GM12878 (cell line): ENCODE results near the gene RAMP1. TPM values are rescaled to one million over a fixed set of nuclear protein-coding genes. Genes with fewer than 3 reads are reported as not detected.
A peak's percentile ranks its signal among the peaks of the same experiment; 100 is the strongest.

Experiments used
- CBFB ChIP-seq: IDR thresholded peaks from 2 replicates; pipeline ENCODE4 v1.6.1; 2016; ENCODE audit warnings: antibody characterized with exemption, low read depth
- CBX3 ChIP-seq: fragments of 200-600 bp; sonication (generic); IDR thresholded peaks from 2 replicates; pipeline ENCODE4 v1.6.1; 2016; ENCODE audit warnings: low read depth, borderline replicate concordance
- CEBPZ ChIP-seq: fragments of 150-350 bp; IDR thresholded peaks from 2 replicates; pipeline ENCODE4 v1.6.1; 2016; ENCODE audit warnings: low read depth, low read length
- EED ChIP-seq: sonication (generic); IDR thresholded peaks from 2 replicates; pipeline ENCODE4 v1.6.1; 2016; ENCODE audit warnings: antibody characterized with exemption, low read depth
- EGR1 ChIP-seq, 2 experiments: IDR thresholded peaks; 1 replicate in 1 of 2; 2 replicates in 1 of 2; pipeline ENCODE4 v1.6.1; 2011 to 2012; ENCODE audit warnings: low read depth in 2 of 2, low read length in 2 of 2, borderline replicate concordance in 1 of 2, mild to moderate bottlenecking in 1 of 2, moderate library complexity in 1 of 2
- ESRRA ChIP-seq: IDR thresholded peaks from 2 replicates; pipeline ENCODE4 v1.6.1; 2012; ENCODE audit warnings: mild to moderate bottlenecking, low read length, improper control_type of control experiment
- FOS ChIP-seq: IDR thresholded peaks from 3 replicates; pipeline ENCODE4 v1.6.1; 2011; ENCODE audit warnings: borderline replicate concordance; ENCODE audit not compliant: insufficient read length; ENCODE audit errors: extremely low read depth
- HDAC2 ChIP-seq: fragments of 200-600 bp; sonication (generic); IDR thresholded peaks from 2 replicates; pipeline ENCODE4 v1.6.1; 2017
- IRF5 ChIP-seq: fragments of 450-650 bp; IDR thresholded peaks from 2 replicates; pipeline ENCODE4 v1.6.1; 2017; ENCODE audit warnings: borderline replicate concordance
- JUNB ChIP-seq: IDR thresholded peaks from 2 replicates; pipeline ENCODE4 v1.6.1; 2016; ENCODE audit warnings: antibody characterized with exemption, mild to moderate bottlenecking
- KLF5 ChIP-seq: fragments of 450-650 bp; IDR thresholded peaks from 2 replicates; pipeline ENCODE4 v1.6.1; 2014; ENCODE audit warnings: mild to moderate bottlenecking; ENCODE audit not compliant: partially characterized antibody
- NR2C1 ChIP-seq: fragments of 450-650 bp; IDR thresholded peaks from 2 replicates; pipeline ENCODE4 v1.6.1; 2017; ENCODE audit warnings: antibody characterized with exemption, mild to moderate bottlenecking, moderate library complexity
- PAX5 ChIP-seq: IDR thresholded peaks from 2 replicates; pipeline ENCODE4 v1.6.1; 2011; ENCODE audit warnings: low read depth, low read length, borderline replicate concordance
- PBX3 ChIP-seq: IDR thresholded peaks from 2 replicates; pipeline ENCODE4 v1.6.1; 2011; ENCODE audit warnings: mild to moderate bottlenecking, low read depth, low read length, moderate library complexity; ENCODE audit not compliant: insufficient replicate concordance
- RAD51 ChIP-seq: fragments of 450-650 bp; IDR thresholded peaks from 2 replicates; pipeline ENCODE4 v1.6.1; 2016; ENCODE audit warnings: moderate library complexity, mild to moderate bottlenecking, inconsistent platforms
- RCOR1 ChIP-seq: conservative IDR thresholded peaks from 2 replicates; pipeline ENCODE4 v1.6.1; 2012; ENCODE audit warnings: low read depth, low read length, improper control_type of control experiment
- RELB ChIP-seq: fragments of 450-650 bp; IDR thresholded peaks from 2 replicates; pipeline ENCODE4 v1.6.1; 2017; ENCODE audit warnings: low read depth, mild to moderate bottlenecking, moderate library complexity
- RFX5 ChIP-seq: IDR thresholded peaks from 2 replicates; pipeline ENCODE4 v1.6.1; 2011; ENCODE audit warnings: low read depth, low read length, improper control_type of control experiment
- SMAD1 ChIP-seq: fragments of 450-650 bp; IDR thresholded peaks from 2 replicates; pipeline ENCODE4 v1.6.1; 2018; ENCODE audit warnings: mild to moderate bottlenecking, low read depth; ENCODE audit not compliant: partially characterized antibody
- SMAD5 ChIP-seq: IDR thresholded peaks from 2 replicates; pipeline ENCODE4 v1.6.1; 2016; ENCODE audit warnings: antibody characterized with exemption, low read depth
- SREBF2 ChIP-seq: IDR thresholded peaks from 2 replicates; pipeline ENCODE4 v1.6.1; 2012; ENCODE audit warnings: mild to moderate bottlenecking, low read length
- TBL1XR1 ChIP-seq: IDR thresholded peaks from 2 replicates; pipeline ENCODE4 v1.6.1; 2012; ENCODE audit warnings: low read depth, low read length, improper control_type of control experiment
- TCF7 ChIP-seq: IDR thresholded peaks from 2 replicates; pipeline ENCODE4 v1.6.1; 2014; ENCODE audit warnings: antibody characterized with exemption, borderline replicate concordance
- WRNIP1 ChIP-seq: IDR thresholded peaks from 2 replicates; pipeline ENCODE4 v1.6.1; 2011; ENCODE audit warnings: low read depth, low read length, improper control_type of control experiment, borderline replicate concordance
- YY1 ChIP-seq: IDR thresholded peaks from 2 replicates; pipeline ENCODE4 v1.6.1; 2011; ENCODE audit warnings: low read depth, mild to moderate bottlenecking, low read length
- ZNF622 ChIP-seq: fragments of 450-650 bp; IDR thresholded peaks from 2 replicates; pipeline ENCODE4 v1.6.1; 2017; ENCODE audit warnings: mild to moderate bottlenecking, inconsistent platforms
- polyA plus RNA-seq, 11 experiments: library from polyadenylated mRNA; depleted of rRNA in 4 of 11; unstranded in 6 of 11; stranded (reverse) in 5 of 11; fragments of >200 nt; fragmentation: Nextera tagmentation in 4 of 11; fragmentation: Illumina TruSeq in 1 of 11; extraction: Ambion mirVana in 4 of 11; extraction: Trizol in 1 of 11; gene quantifications; 1 replicate in 1 of 11; 2 replicates in 10 of 11; pipeline versions ENCODE4 v1.2.1 to v1.2.3, GENCODE V29; 2011 to 2016; ENCODE audit warnings: inconsistent platforms in 2 of 11, missing spikeins in 2 of 11, low read depth in 1 of 11
- total RNA-seq, 4 experiments: library from RNA; depleted of rRNA in 3 of 4; stranded (reverse); fragments of >200 nt in 3 of 4; fragmentation: Illumina TruSeq in 1 of 4; extraction: Trizol in 1 of 4; gene quantifications; 2 replicates each; pipeline versions ENCODE4 v1.2.1 to v1.2.3, GENCODE V29; 2013 to 2021

RAMP1 gene
- total and polyA plus RNA-seq, 10 of the 15 experiments (the other 5 are each of a cell fraction or from before 2014, with no cell fraction given): 0.11 to 0.19 (median 0.12) TPM; not detected in 7

GRCh38 chr2:237815637-237816036, 43.8 kb upstream of the RAMP1 start (continued):
- TF ChIP-seq RELB (peak; percentile 69; the same call in 1 of the 2 replicates), YY1 (no peak), RFX5 (no peak), RAD51 (peak; percentile 93), PBX3 (peak; percentile 47), FOS (no peak), SREBF2 (no peak), PAX5 (no peak), CBX3 (no peak), EGR1 (IDR thresholded peaks at IDR 0.05; ENCODE audit: borderline replicate concordance in 1 of 2, low read depth in 2 of 2, low read length in 2 of 2) (no peak), CBFB (no peak), JUNB (peak; percentile 60), HDAC2 (no peak), ZNF622 (no peak), EED (no peak), TCF7 (0 out of 2 replicates have a peak, but pooled peaks have one; percentile 20), ESRRA (no peak), KLF5 (no peak), SMAD1 (no peak), RCOR1 (no peak), WRNIP1 (no peak), TBL1XR1 (no peak), CEBPZ (no peak), IRF5 (no peak), SMAD5 (no peak), NR2C1 (no peak)
